Measurements from ENCODE around the gene GPR135. TPM values are rescaled to one million over a fixed set of nuclear protein-coding genes. Genes with fewer than 3 reads are reported as not detected.

Gene GPR135
- 0.48 TPM for total RNA-seq (2013)
- polyA plus RNA-seq (under 1 TPM in 2 of 3 donors, not detected in 1; 0.05 to 0.69 TPM), polyA minus RNA-seq (0.40 and 0.55 TPM in 2 replicates), total RNA-seq (0.12 to 2.3 (median 0.77) reads per million in 11 experiments)

- H3K4me1 ChIP-seq (ENCODE audit: control insufficient read depth in 1 of 2, insufficient read depth in 2 of 2, low read length in 2 of 2): peaks cover 10 to 20% of the 10 kb centered on the region in 2 donors
- peaks cover 29 to 32% of the 10 kb centered on the region in 2 donors for H3K27me3 ChIP-seq (ENCODE audit: control insufficient read depth in 2 of 2, insufficient read depth in 2 of 2, low read length in 2 of 2)
- peaks cover 0 to 8% of the 10 kb centered on the region in 2 donors for H3K36me3 ChIP-seq (replicated peaks in 1 of 2; ENCODE audit: control insufficient read depth in 1 of 2, insufficient read depth in 2 of 2, low read length in 2 of 2)
- no peaks in the 10 kb centered on the region for H4K20me1 ChIP-seq (ENCODE audit: insufficient read depth, low read length)
- Mint-ChIP-seq H3K27me3 (ENCODE audit: low read depth in 3 of 3) (peaks cover 27 to 32% (median 28%) of the 10 kb centered on the region in 3 donors), H3K9me3 (peaks cover 0 to 12% (median 2%) of the 10 kb centered on the region in 7 donors), H3K4me1 (peaks cover 12% of the 10 kb centered on the region), H3K27ac (peak within 1 kb of the TSS in 1 of 7 donors; percentile 1), H3K4me3 (peak within 1 kb of the TSS; percentile 76 to 91), H3K36me3 (peaks cover 19% of the 10 kb centered on the region in 2 donors)
- DNase-seq: no peak
- H3K79me2 ChIP-seq (ENCODE audit: insufficient read depth, low read length): no peaks in the 10 kb centered on the region
- TF ChIP-seq CTCF (IDR thresholded peaks at IDR 0.05): no peak
- H3K4me3 ChIP-seq (replicated peaks in 1 of 3; ENCODE audit: low read depth in 2 of 3, low read length in 3 of 3): peak within 1 kb of the TSS in 2 of 3 experiments; percentile 35 to 74
- H3K9ac ChIP-seq (ENCODE audit: insufficient read depth, low read length, poor library complexity, severe bottlenecking): peak within 1 kb of the TSS; percentile 32
- peak within 1 kb of the TSS; percentile 55 for H2AFZ ChIP-seq (ENCODE audit: insufficient read depth, low read depth, low read length, poor library complexity, severe bottlenecking)
- WGBS (ENCODE audit: insufficient coverage): 16% methylated on average over 39 of the region's 40 CpGs
- intact Hi-C loops (cut with micrococcal nuclease): no loop called here
- H3K27ac ChIP-seq (ENCODE audit: low read depth in 1 of 2, low read length in 2 of 2): no peak within 1 kb of the TSS
- peak within 1 kb of the TSS; percentile 80 for H3K4me2 ChIP-seq (replicated peaks; ENCODE audit: extremely low read depth, low read length, poor library complexity, severe bottlenecking)
- H3K9me3 ChIP-seq (replicated peaks in 1 of 2; ENCODE audit: control insufficient read depth in 1 of 2, insufficient read depth in 1 of 2, low read length in 2 of 2): peaks cover 0 to 11% of the 10 kb centered on the region in 2 donors
These were observed at the start of gene GPR135 for GRCh38 chr14:59465316-59466135. GPR135 (minus strand) TSS chr14:59465380; CDS start chr14:59465226, 154 bp downstream.

- WGBS (ENCODE audit: insufficient coverage): 100% methylated on average over 2 of the region's 4 CpGs
- H3K36me3 ChIP-seq (replicated peaks in 1 of 2; ENCODE audit: control insufficient read depth in 1 of 2, insufficient read depth in 2 of 2, low read length in 2 of 2): no peaks in the 10 kb centered on the region
- no peak overlapping the region for H3K4me2 ChIP-seq (replicated peaks; ENCODE audit: extremely low read depth, low read length, poor library complexity, severe bottlenecking)
- H4K20me1 ChIP-seq (ENCODE audit: insufficient read depth, low read length): no peaks in the 10 kb centered on the region
- Mint-ChIP-seq H3K36me3 (no peaks in the 10 kb centered on the region), H3K4me3 (no peak overlapping the region), H3K9me3 (peaks cover 0 to 10% (median 6%) of the 10 kb centered on the region in 7 donors), H3K27me3 (ENCODE audit: low read depth in 3 of 3) (peaks cover 0 to 2% (median 1%) of the 10 kb centered on the region in 3 donors), H3K4me1 (no peaks in the 10 kb centered on the region), H3K27ac (no peak overlapping the region)
- no peak for DNase-seq
- no peaks in the 10 kb centered on the region for H3K27me3 ChIP-seq (ENCODE audit: control insufficient read depth in 2 of 2, insufficient read depth in 2 of 2, low read length in 2 of 2)
- TF ChIP-seq CTCF (IDR thresholded peaks at IDR 0.05): peak; percentile 32
- no peak overlapping the region for H3K27ac ChIP-seq (ENCODE audit: low read depth in 1 of 2, low read length in 2 of 2)
- no peak overlapping the region for H2AFZ ChIP-seq (ENCODE audit: insufficient read depth, low read depth, low read length, poor library complexity, severe bottlenecking)
- no peak overlapping the region for H3K9ac ChIP-seq (ENCODE audit: insufficient read depth, low read length, poor library complexity, severe bottlenecking)
- H3K79me2 ChIP-seq (ENCODE audit: insufficient read depth, low read length): no peaks in the 10 kb centered on the region
- intact Hi-C loops (cut with micrococcal nuclease): no loop called here
- no peaks in the 10 kb centered on the region for H3K4me1 ChIP-seq (ENCODE audit: control insufficient read depth in 1 of 2, insufficient read depth in 2 of 2, low read length in 2 of 2)
- no peak overlapping the region for H3K4me3 ChIP-seq (replicated peaks in 1 of 3; ENCODE audit: low read depth in 2 of 3, low read length in 3 of 3)
- H3K9me3 ChIP-seq (replicated peaks in 1 of 2; ENCODE audit: control insufficient read depth in 1 of 2, insufficient read depth in 1 of 2, low read length in 2 of 2): no peaks in the 10 kb centered on the region
These were observed 46.9 kb upstream of the GPR135 start for GRCh38 chr14:59511916-59512575.

All from CD14-positive monocyte (primary cell).